Gastrocnemius medialis (tissue), 4 donors: ENCODE data around the gene TDRD3.
"Not testable (repeated sequence)": the region's sequence is repeated elsewhere in the genome, so short reads cannot be mapped to it uniquely, and the experiment has no call there.

ENCODE experiments used
- POLR2A ChIP-seq, 2 donors: fragments of 450-650 bp; IDR thresholded peaks; one replicate each; pipeline ENCODE4 v1.6.1; 2017; ENCODE audit warnings: antibody characterized with exemption in 2 of 2, mild to moderate bottlenecking in 2 of 2, moderate library complexity in 2 of 2
- TF ChIP-seq, protein P1 (sequence below), 5 experiments: fragments of 450-650 bp in 3 of 5; fragments of 200-600 bp in 2 of 5; sonication (generic) in 2 of 5; IDR thresholded peaks in 4 of 5; conservative IDR thresholded peaks in 1 of 5; 1 replicate in 4 of 5; 2 replicates in 1 of 5; pipeline ENCODE4 v1.5.1; 2016 to 2019; ENCODE audit warnings: antibody characterized with exemption in 5 of 5, mild to moderate bottlenecking in 3 of 5, moderate library complexity in 3 of 5

DNA sequence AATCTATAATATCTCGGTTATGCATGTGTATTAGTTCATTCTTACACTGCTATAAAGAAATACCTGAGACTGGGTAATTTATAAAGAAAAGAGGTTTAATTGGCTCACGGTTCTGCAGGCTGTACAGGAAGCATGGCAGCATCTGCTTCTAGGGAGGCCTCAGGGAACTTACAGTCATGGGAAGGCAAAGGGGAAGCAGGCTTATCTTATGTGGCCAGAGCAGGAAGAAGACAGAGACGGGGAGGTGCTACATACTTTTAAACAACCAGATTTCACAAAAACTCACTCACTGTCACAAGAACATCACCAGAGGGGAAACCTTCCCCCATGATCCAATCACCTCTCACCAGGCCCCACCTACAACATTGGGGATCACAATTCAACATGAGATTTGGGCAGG, 17.7 kb upstream of the TDRD3 start:
- TF ChIP-seq, protein P1, sequence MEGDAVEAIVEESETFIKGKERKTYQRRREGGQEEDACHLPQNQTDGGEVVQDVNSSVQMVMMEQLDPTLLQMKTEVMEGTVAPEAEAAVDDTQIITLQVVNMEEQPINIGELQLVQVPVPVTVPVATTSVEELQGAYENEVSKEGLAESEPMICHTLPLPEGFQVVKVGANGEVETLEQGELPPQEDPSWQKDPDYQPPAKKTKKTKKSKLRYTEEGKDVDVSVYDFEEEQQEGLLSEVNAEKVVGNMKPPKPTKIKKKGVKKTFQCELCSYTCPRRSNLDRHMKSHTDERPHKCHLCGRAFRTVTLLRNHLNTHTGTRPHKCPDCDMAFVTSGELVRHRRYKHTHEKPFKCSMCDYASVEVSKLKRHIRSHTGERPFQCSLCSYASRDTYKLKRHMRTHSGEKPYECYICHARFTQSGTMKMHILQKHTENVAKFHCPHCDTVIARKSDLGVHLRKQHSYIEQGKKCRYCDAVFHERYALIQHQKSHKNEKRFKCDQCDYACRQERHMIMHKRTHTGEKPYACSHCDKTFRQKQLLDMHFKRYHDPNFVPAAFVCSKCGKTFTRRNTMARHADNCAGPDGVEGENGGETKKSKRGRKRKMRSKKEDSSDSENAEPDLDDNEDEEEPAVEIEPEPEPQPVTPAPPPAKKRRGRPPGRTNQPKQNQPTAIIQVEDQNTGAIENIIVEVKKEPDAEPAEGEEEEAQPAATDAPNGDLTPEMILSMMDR (IDR thresholded peaks at IDR 0.05 in 4 of 5, conservative IDR thresholded peaks at IDR 0.05 in 1 of 5) = not testable (repeated sequence)
- not testable (repeated sequence) for TF ChIP-seq POLR2A (IDR thresholded peaks at IDR 0.05)
